Lower leg skin (tissue), 4 donors: ENCODE data around the gene USP25. TPM values are rescaled to one million over a fixed set of nuclear protein-coding genes. Genes with fewer than 3 reads are reported as not detected.
A peak's percentile ranks its signal among the peaks of the same experiment; 100 is the strongest.

ENCODE experiments used
- DNase-seq, 2 donors: peaks; one replicate each; pipeline ENCODE4 v3.0.0-alpha.2; 2019; ENCODE audit warnings: low spot score in 2 of 2
- H3K4me3 ChIP-seq: fragments of 200-600 bp; sonication (generic); 2 replicates; pipeline ENCODE4 v1.5.1; 2017; ENCODE audit warnings: mild to moderate bottlenecking, low read depth; ENCODE audit not compliant: poor library complexity, severe bottlenecking
- CTCF ChIP-seq, 3 donors: fragments of 450-650 bp; IDR thresholded peaks; one replicate each; pipeline ENCODE4 v1.5.1; 2016; ENCODE audit warnings: antibody characterized with exemption in 3 of 3, mild to moderate bottlenecking in 3 of 3, moderate library complexity in 2 of 3
- POLR2A ChIP-seq, 2 donors: fragments of 450-650 bp; IDR thresholded peaks; one replicate each; pipeline ENCODE4 v1.6.1; 2016 to 2017; ENCODE audit warnings: antibody characterized with exemption in 2 of 2, mild to moderate bottlenecking in 1 of 2, moderate library complexity in 1 of 2
- WGBS, 2 donors: methylation state at CpG; one replicate each; pipeline ENCODE4 v1.1.5; 2018; 5-methylcytosine and 5-hydroxymethylcytosine counted together
- intact Hi-C: fragments of 100-400 bp; cut with DNase I; formaldehyde crosslinking; loops from one replicate; pipeline ENCODE4 v1.15.0; 2023; ENCODE audit warnings: low total_unique reads
- total RNA-seq, 4 donors: library from RNA; depleted of rRNA; stranded (reverse); fragments of >200 nt; gene quantifications; one replicate each; pipeline ENCODE4 v1.1.0, GENCODE V29; 2016

USP25 gene, protein sequence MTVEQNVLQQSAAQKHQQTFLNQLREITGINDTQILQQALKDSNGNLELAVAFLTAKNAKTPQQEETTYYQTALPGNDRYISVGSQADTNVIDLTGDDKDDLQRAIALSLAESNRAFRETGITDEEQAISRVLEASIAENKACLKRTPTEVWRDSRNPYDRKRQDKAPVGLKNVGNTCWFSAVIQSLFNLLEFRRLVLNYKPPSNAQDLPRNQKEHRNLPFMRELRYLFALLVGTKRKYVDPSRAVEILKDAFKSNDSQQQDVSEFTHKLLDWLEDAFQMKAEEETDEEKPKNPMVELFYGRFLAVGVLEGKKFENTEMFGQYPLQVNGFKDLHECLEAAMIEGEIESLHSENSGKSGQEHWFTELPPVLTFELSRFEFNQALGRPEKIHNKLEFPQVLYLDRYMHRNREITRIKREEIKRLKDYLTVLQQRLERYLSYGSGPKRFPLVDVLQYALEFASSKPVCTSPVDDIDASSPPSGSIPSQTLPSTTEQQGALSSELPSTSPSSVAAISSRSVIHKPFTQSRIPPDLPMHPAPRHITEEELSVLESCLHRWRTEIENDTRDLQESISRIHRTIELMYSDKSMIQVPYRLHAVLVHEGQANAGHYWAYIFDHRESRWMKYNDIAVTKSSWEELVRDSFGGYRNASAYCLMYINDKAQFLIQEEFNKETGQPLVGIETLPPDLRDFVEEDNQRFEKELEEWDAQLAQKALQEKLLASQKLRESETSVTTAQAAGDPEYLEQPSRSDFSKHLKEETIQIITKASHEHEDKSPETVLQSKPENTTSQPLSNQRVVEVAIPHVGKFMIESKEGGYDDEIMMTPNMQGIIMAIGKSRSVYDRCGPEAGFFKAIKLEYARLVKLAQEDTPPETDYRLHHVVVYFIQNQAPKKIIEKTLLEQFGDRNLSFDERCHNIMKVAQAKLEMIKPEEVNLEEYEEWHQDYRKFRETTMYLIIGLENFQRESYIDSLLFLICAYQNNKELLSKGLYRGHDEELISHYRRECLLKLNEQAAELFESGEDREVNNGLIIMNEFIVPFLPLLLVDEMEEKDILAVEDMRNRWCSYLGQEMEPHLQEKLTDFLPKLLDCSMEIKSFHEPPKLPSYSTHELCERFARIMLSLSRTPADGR
- total RNA-seq = 10 to 100 TPM; 20.4 to 37.4 (median 32.3) TPM

DNA sequence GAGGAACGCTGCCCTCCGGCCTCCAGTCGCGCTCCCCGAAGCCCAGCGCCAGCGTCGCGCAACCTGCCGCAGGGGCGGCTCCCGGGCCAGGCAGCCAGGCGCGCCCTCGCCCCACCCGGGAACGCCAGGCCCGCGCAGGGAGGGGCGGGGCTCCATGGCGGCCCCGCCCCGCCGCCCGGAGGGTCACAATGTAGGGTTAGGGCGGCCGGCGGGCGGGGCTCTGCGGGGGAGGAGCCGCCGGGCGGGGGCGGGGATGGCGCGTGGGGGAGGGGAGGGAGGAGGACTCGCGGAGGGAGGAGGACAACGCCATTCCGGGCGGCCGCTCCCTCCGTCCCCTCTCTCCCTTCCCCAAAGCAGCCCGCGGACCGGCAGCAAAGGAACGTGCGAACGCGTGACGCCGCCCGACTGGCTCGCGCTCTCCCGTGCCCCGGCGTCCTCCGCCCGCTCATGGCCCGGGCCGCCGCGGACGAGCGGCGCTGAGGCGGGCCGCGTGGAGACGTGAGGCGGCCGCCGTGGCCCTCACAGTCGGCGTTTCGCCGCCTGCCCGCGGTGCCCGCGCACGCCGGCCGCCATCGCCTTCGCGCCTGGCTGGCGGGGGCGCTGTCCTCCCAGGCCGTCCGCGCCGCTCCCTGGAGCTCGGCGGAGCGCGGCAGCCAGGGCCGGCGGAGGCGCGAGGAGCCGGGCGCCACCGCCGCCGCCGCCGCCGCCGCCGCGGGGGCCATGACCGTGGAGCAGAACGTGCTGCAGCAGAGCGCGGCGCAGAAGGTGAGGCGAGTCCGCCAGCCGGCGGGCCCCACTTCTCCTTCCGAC, at the start of gene USP25:
USP25 (plus strand) TSS at position 309 of the 810 bp plus-strand sequence; CDS start at position 721, 412 bp downstream.
- peak within 1 kb of the TSS; percentile 66 for H3K4me3 ChIP-seq
- TF ChIP-seq CTCF (IDR thresholded peaks at IDR 0.05) (no peak), POLR2A (IDR thresholded peaks at IDR 0.05) (no peak)
- peak; percentile 89 to 98 for DNase-seq
- WGBS, 2 donors = 0% methylated on average over 5 to 68 of the region's 123 CpGs
- intact Hi-C loops = no loop called here

DNA sequence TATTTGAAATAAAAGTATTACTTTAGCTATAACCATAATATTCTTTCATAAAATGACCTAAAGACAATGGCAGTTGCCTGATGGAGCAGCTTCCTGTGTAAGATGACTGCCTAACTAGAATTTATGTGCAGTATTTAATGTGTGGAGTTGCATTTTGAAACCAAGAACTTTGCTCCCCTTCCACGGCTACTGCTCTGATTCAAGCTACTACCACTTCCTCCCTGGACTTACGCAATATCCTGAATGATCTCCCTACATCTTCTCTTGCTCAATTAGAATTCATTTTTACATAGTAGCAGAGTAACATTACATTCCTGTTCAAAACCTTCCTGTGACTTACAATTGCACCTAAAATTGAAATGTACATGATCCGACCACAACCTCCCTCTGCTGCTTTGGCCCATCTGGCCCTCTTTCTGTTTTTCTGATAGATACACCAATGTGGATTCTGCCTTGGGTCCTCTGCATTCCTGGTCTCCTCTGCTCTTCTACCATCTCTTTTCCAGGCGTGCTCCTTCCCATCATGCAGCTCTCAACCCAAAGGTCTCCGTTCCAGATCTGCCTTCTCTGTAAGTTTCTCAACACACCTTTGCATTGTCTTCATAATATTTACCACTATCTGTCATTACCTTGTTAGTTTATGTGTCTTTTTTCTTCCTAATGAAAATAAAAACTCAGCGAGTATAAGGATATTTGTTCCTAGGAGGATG, 47.4 kb upstream of the USP25 start:
- no peak for DNase-seq
- WGBS, 2 donors = 77 to 78% methylated on average over 6 of the region's 6 CpGs
- no peak for TF ChIP-seq POLR2A (IDR thresholded peaks at IDR 0.05)
- no peak for TF ChIP-seq CTCF (IDR thresholded peaks at IDR 0.05)
- intact Hi-C loops = no loop called here
- no peak overlapping the region for H3K4me3 ChIP-seq

DNA sequence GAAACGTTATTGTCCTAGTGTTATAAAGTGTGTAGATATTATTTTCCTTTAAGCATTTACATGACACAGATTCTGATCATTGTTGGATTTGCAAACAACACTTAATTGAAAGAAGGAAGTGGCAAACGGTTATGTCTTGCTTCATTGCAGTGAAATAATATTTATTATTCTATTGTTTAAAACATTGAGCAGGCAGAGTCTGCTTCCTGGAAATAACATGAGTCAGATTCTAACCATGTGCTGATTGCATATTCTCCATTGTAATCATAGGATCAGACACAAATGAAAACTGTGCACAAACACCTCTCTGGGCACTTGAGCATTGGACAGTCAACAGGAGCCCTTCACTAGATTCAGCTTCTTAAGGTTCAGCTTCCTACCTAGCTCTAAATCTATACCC, 46.8 kb upstream of the USP25 start:
- WGBS, 2 donors = 25 to 30% methylated on average over 2 of the region's 2 CpGs
- intact Hi-C loops = no loop called here
- no peak for DNase-seq
- H3K4me3 ChIP-seq = no peak overlapping the region
- no peak for TF ChIP-seq CTCF (IDR thresholded peaks at IDR 0.05)
- TF ChIP-seq POLR2A (IDR thresholded peaks at IDR 0.05) = no peak

DNA sequence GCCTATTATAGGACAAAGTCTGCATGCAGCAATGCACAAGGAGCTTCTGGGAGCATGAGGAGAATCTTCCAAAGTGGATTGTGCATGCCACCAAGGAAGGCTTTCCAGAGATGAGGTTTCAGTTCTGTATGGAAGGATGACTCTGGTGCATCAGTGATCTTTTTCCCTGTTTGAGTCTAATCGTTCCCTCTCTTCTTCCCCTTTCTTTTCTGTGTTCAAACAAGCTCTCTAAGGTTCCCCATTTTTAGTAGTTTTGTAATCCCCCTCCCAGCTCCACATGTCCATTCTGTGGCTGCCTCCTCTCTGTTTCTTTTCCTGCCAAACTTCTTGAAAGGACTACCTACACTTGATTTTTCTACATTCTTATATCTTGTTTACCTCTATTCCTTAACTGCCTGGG, 43.3 kb upstream of the USP25 start:
- no peak overlapping the region for H3K4me3 ChIP-seq
- WGBS, 2 donors = 77 to 85% methylated on average over 1 of the region's 1 CpG
- intact Hi-C loops = no loop called here
- no peak for TF ChIP-seq CTCF (IDR thresholded peaks at IDR 0.05)
- no peak for TF ChIP-seq POLR2A (IDR thresholded peaks at IDR 0.05)
- DNase-seq = no peak
